Astrocyte of the spinal cord (primary cell): ENCODE results near the gene MAN1A1.

Experiments used
- DNase-seq: peaks from one replicate; pipeline ENCODE4 v3.0.0; 2011; ENCODE audit warnings: low read depth, low spot score
- H3K4me3 ChIP-seq: 2 replicates; pipeline ENCODE4 v1.5.1; 2011; ENCODE audit warnings: low read depth, mild to moderate bottlenecking, low read length, moderate library complexity
- CTCF ChIP-seq: IDR thresholded peaks from 2 replicates; pipeline ENCODE4 v1.5.1; 2012; ENCODE audit warnings: low read depth, mild to moderate bottlenecking, low read length, inconsistent platforms
- in situ Hi-C: cut with HindIII; loops from 2 replicates; pipeline ENCODE4 v1.10.0; 2017; ENCODE audit warnings: low sequenced_read_pairs

MAN1A1 gene

GRCh38 chr6:119273272-119274196 is 76.0 kb downstream of the MAN1A1 start:
- H3K4me3 ChIP-seq: no peak overlapping the region
- DNase-seq: peak; percentile 67
- TF ChIP-seq CTCF: no peak
- in situ Hi-C loops: no loop called here

GRCh38 chr6:119270545-119270944 is 79.0 kb downstream of the MAN1A1 start:
- TF ChIP-seq CTCF: no peak
- DNase-seq: no peak
- in situ Hi-C loops: no loop called here
- no peak overlapping the region for H3K4me3 ChIP-seq

GRCh38 chr6:119269266-119270103 is 80.1 kb downstream of the MAN1A1 start:
- TF ChIP-seq CTCF: no peak
- H3K4me3 ChIP-seq: no peak overlapping the region
- DNase-seq: no peak
- in situ Hi-C loops: no loop called here

- H3K4me3 ChIP-seq: no peak overlapping the region
- TF ChIP-seq CTCF: no peak
- in situ Hi-C loops: no loop called here
- DNase-seq: no peak
Measured at GRCh38 chr6:119267126-119267905, 82.2 kb downstream of the MAN1A1 start.

GRCh38 chr6:119264854-119265397 is 84.6 kb downstream of the MAN1A1 start:
- H3K4me3 ChIP-seq: no peak overlapping the region
- DNase-seq: no peak
- in situ Hi-C loops: no loop called here
- no peak for TF ChIP-seq CTCF

- H3K4me3 ChIP-seq: no peak overlapping the region
- no peak for TF ChIP-seq CTCF
- in situ Hi-C loops: no loop called here
- no peak for DNase-seq
Measured at GRCh38 chr6:119262612-119263011, 86.9 kb downstream of the MAN1A1 start.
